Astrocyte of the cerebellum (primary cell): ENCODE data around the gene HYCC2.

ENCODE experiments used
- DNase-seq: peaks from one replicate; pipeline ENCODE4 v3.0.0-alpha.2; 2011; ENCODE audit warnings: low read depth
- H3K4me3 ChIP-seq: 2 replicates; pipeline ENCODE4 v1.5.1; 2011; ENCODE audit warnings: mild to moderate bottlenecking, low read depth, low read length, moderate library complexity
- in situ Hi-C: cut with HindIII; loops from 2 replicates; pipeline ENCODE4 v1.10.0; 2017; ENCODE audit warnings: low sequenced_read_pairs
- TF ChIP-seq, protein P1 (sequence below): IDR thresholded peaks from 2 replicates; pipeline ENCODE4 v1.5.1; 2012; ENCODE audit warnings: low read length, low read depth, moderate library complexity, mild to moderate bottlenecking; ENCODE audit errors: missing control alignments

The HYCC2 gene

DNA sequence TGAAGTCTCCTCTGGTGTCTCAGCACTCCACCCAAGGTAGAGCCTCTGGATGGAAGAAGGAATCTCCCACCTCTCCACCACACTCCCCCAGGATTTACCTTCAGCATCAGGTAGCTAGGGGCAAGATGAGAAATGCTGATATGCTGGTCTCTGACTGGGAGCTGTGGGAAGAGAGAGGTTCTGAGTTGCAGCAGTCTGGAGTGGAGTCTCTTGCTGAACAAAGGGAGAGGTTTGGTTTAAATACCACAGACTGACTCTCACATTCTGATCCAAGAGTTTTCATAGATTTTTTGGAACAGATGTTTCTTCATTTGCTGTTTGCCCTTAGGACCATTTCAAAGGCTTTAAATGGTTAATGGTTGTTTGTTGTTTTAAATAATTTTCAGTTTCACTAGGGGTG lies 43.4 kb upstream of the HYCC2 start:
- in situ Hi-C loops: loop anchor here (5.0 kb wide), 1 partner anchor 37 kb away; no protein-coding TSS in a partner anchor
- no peak overlapping the region for H3K4me3 ChIP-seq
- TF ChIP-seq, protein P1, sequence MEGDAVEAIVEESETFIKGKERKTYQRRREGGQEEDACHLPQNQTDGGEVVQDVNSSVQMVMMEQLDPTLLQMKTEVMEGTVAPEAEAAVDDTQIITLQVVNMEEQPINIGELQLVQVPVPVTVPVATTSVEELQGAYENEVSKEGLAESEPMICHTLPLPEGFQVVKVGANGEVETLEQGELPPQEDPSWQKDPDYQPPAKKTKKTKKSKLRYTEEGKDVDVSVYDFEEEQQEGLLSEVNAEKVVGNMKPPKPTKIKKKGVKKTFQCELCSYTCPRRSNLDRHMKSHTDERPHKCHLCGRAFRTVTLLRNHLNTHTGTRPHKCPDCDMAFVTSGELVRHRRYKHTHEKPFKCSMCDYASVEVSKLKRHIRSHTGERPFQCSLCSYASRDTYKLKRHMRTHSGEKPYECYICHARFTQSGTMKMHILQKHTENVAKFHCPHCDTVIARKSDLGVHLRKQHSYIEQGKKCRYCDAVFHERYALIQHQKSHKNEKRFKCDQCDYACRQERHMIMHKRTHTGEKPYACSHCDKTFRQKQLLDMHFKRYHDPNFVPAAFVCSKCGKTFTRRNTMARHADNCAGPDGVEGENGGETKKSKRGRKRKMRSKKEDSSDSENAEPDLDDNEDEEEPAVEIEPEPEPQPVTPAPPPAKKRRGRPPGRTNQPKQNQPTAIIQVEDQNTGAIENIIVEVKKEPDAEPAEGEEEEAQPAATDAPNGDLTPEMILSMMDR: no peak
- peak; percentile 23 for DNase-seq

- no peak overlapping the region for H3K4me3 ChIP-seq
- TF ChIP-seq, protein P1: no peak
- in situ Hi-C loops: no loop called here
- DNase-seq: no peak
Measured at GRCh38 chr2:201114350-201114749, 42.9 kb upstream of the HYCC2 start.

DNA sequence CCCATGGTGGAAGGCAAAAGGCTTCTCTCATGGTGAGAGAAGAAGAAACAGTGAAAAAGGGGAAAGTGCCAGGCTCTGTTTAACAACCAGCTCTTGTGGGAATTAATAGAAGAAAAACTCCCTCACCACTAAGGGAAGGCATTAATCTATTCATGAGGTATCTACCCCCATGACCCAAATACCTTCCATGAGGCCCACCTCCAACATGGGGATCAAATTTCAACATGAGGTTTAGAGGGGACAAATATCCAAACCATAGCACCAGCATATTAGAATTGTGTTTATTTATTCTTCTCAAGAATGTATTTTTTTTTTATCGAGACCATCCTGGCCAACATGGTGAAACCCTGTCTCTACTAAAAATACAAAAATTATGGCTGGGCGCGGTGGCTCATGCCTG lies 39.6 kb upstream of the HYCC2 start:
- in situ Hi-C loops: no loop called here
- no peak overlapping the region for H3K4me3 ChIP-seq
- no peak for DNase-seq

GRCh38 chr2:201110615-201111014 lies 39.1 kb upstream of the HYCC2 start:
- DNase-seq: no peak
- TF ChIP-seq, protein P1: no peak
- in situ Hi-C loops: no loop called here

More for the DNA sequence above, 39.6 kb upstream of the HYCC2 start:
- TF ChIP-seq, protein P1: no peak

GRCh38 chr2:201109186-201109585 lies 37.7 kb upstream of the HYCC2 start:
- H3K4me3 ChIP-seq: no peak overlapping the region
- no peak for DNase-seq
- in situ Hi-C loops: no loop called here
- TF ChIP-seq, protein P1: no peak

More at GRCh38 chr2:201110615-201111014, 39.1 kb upstream of the HYCC2 start:
- H3K4me3 ChIP-seq: no peak overlapping the region

GRCh38 chr2:201108341-201108740 lies 36.9 kb upstream of the HYCC2 start:
- TF ChIP-seq, protein P1: no peak
- in situ Hi-C loops: no loop called here
- DNase-seq: no peak
- H3K4me3 ChIP-seq: no peak overlapping the region

GRCh38 chr2:201107624-201108023 lies 36.2 kb upstream of the HYCC2 start:
- no peak overlapping the region for H3K4me3 ChIP-seq
- in situ Hi-C loops: no loop called here
- TF ChIP-seq, protein P1: no peak
- DNase-seq: no peak
